Measurements from ENCODE around the gene TBCB. TPM values are rescaled to one million over a fixed set of nuclear protein-coding genes. Genes with fewer than 3 reads are reported as not detected.

The TBCB gene
- total and polyA plus RNA-seq, 9 donors, result 94.3 to 175 (median 144) TPM

DNA sequence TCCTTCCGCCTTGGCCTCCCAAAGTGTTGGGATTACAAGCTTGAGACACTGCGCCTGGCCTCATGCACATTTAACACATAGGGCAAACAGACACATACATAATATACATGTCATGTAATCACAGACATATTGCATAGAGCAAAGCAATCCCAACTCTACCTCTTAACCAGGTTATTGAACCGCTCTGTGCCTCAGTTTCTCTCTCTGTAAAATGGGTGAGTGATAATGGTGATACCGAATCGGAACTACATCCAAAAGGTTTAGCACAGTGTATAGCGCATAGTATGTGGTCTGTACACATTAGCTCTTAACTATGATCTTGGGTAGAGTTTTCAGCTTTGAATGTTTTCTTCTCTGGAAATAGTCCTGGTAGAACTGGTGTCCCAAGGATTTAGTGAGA is 29.4 kb downstream of the TBCB start:
- no peak overlapping the region for H3K4me3 ChIP-seq
- H3K4me1 ChIP-seq (ENCODE audit: insufficient read depth), result peaks cover 6% of the 10 kb centered on the region
- intact Hi-C loops (cut with DNase I), result no loop called here
- no peak for DNase-seq
- no peak overlapping the region for H3K27ac ChIP-seq
- no peaks in the 10 kb centered on the region for H3K36me3 ChIP-seq
- no peaks in the 10 kb centered on the region for H3K27me3 ChIP-seq
- 94 to 98% (median 97%) methylated on average over 6 of the region's 6 CpGs for WGBS, 3 donors
- H3K9me3 ChIP-seq, result no peaks in the 10 kb centered on the region
- TF ChIP-seq POLR2A (IDR thresholded peaks at IDR 0.05) (no peak), EP300 (IDR thresholded peaks at IDR 0.05) (no peak)
- TF ChIP-seq, protein P1, sequence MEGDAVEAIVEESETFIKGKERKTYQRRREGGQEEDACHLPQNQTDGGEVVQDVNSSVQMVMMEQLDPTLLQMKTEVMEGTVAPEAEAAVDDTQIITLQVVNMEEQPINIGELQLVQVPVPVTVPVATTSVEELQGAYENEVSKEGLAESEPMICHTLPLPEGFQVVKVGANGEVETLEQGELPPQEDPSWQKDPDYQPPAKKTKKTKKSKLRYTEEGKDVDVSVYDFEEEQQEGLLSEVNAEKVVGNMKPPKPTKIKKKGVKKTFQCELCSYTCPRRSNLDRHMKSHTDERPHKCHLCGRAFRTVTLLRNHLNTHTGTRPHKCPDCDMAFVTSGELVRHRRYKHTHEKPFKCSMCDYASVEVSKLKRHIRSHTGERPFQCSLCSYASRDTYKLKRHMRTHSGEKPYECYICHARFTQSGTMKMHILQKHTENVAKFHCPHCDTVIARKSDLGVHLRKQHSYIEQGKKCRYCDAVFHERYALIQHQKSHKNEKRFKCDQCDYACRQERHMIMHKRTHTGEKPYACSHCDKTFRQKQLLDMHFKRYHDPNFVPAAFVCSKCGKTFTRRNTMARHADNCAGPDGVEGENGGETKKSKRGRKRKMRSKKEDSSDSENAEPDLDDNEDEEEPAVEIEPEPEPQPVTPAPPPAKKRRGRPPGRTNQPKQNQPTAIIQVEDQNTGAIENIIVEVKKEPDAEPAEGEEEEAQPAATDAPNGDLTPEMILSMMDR (IDR thresholded peaks at IDR 0.05), result no peak

DNA sequence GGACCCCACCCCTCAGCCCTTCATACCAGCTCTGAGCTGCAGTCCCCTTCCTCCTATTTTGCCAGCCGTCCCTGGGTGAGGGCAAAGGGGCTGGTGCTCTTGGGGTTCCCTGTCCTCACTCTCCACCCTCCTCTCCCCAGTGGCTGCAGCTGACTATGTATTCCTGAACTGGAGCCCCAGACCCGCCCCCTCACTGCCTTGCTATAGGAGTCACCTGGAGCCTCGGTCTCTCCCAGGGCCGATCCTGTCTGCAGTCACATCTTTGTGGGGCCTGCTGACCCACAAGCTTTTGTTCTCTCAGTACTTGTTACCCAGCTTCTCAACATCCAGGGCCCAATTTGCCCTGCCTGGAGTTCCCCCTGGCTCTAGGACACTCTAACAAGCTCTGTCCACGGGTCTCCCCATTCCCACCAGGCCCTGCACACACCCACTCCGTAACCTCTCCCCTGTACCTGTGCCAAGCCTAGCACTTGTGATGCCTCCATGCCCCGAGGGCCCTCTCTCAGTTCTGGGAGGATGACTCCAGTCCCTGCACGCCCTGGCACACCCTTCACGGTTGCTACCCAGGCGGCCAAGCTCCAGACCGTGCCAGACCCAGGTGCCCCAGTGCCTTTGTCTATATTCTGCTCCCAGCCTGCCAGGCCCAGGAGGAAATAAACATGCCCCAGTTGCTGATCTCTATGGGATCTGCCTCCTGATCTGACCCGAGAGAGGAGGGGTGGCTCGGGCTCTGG is 34.6 kb downstream of the TBCB start:
- no peak overlapping the region for H3K4me3 ChIP-seq
- H3K4me1 ChIP-seq (ENCODE audit: insufficient read depth), result peaks cover 4% of the 10 kb centered on the region
- H3K27me3 ChIP-seq, result no peaks in the 10 kb centered on the region
- no peak overlapping the region for H3K27ac ChIP-seq
- intact Hi-C loops (cut with DNase I), result no loop called here
- H3K36me3 ChIP-seq, result no peaks in the 10 kb centered on the region
- WGBS, 3 donors, result 75 to 81% (median 75%) methylated on average over 13 of the region's 13 CpGs
- no peak for DNase-seq
- H3K9me3 ChIP-seq, result no peaks in the 10 kb centered on the region
- TF ChIP-seq EP300 (IDR thresholded peaks at IDR 0.05) (no peak), POLR2A (IDR thresholded peaks at IDR 0.05) (no peak)
- TF ChIP-seq, protein P1 (IDR thresholded peaks at IDR 0.05), result no peak

DNA sequence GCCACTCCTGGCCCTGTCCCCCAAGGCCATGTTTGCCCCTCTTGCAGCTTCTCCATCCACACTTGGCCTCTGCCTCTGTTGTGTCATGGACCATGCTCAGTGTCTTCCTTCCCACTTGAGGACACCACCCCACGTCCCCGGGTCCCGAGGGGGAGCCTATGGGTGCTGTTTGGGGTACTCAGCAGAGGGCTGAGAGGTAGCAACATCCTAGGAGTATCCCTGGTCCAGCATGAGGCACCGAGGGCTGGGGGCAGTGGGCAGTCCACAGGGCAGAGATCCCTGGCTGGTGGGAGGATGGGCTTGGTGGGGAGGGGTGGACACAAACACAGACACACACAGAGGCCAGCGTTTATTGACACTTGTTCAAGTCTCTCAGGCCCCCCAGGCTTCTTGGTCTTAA is 35.3 kb downstream of the TBCB start:
- H3K4me3 ChIP-seq, result no peak overlapping the region
- no peaks in the 10 kb centered on the region for H3K36me3 ChIP-seq
- H3K9me3 ChIP-seq, result no peaks in the 10 kb centered on the region
- H3K27me3 ChIP-seq, result no peaks in the 10 kb centered on the region
- TF ChIP-seq EP300 (IDR thresholded peaks at IDR 0.05) (no peak), POLR2A (IDR thresholded peaks at IDR 0.05) (no peak)
- TF ChIP-seq, protein P1 (IDR thresholded peaks at IDR 0.05), result no peak
- peak in 2 of 5 donors; percentile 31 to 43 for DNase-seq
- intact Hi-C loops (cut with DNase I), result no loop called here
- WGBS, 3 donors, result 54 to 67% (median 62%) methylated on average over 5 of the region's 5 CpGs
- peak overlapping the region; percentile 79 to 93 for H3K27ac ChIP-seq
- H3K4me1 ChIP-seq (ENCODE audit: insufficient read depth), result peaks cover 4% of the 10 kb centered on the region

DNA sequence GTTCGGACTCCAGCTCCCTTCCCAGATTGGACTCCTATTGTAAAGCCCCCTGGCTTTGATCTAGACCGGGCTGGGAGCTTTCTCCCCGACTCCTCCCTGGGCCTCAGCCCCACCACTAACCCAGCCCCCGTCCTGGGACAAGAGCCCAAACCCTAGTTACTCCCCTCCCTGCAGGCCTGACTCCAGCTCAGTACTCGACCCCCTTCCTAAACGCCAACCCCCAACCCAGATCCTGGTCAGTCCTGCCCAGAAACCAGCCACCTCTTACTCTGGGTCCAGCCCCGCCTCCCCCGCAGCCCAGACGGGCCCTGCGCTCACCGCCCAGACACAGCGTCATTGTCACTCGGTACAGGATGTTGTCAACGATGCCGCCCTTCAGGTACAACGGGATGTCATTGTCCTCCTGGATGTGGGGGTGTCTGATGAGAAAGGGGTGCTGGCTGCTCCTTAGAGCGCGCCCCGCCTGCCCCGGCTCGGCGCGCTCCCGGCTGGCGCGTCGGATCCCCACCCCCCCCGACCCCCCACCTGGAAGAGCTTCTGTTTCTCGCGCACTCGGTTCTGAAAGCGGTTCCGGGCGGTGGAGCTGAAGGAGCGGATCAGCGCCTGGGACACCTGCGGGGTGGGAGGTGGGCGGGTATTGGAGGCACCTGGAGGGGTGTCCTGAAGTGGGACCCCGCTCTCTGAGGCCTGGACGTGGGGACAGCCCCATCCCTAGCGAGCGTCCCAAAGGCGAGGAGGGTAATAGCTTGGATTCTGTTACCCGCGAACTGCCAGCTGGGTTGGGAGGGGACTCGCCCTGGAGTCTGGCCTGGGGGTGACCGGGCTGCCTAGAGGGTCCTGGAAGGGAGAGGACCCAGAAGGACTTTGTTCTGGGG is 36.1 kb downstream of the TBCB start:
- WGBS, 3 donors, result 9 to 12% (median 11%) methylated on average over 46 to 47 of the region's 47 CpGs
- DNase-seq, result peak; percentile 55 to 70 (median 68)
- intact Hi-C loops (cut with DNase I), result no loop called here
- H3K27ac ChIP-seq, result peak overlapping the region; percentile 79 to 93
- no peak for TF ChIP-seq EP300 (IDR thresholded peaks at IDR 0.05)
- TF ChIP-seq, protein P1 (IDR thresholded peaks at IDR 0.05), result no peak
- no peak for TF ChIP-seq POLR2A (IDR thresholded peaks at IDR 0.05)
- no peaks in the 10 kb centered on the region for H3K27me3 ChIP-seq
- peaks cover 4% of the 10 kb centered on the region for H3K4me1 ChIP-seq (ENCODE audit: insufficient read depth)
- peak overlapping the region; percentile 58 for H3K4me3 ChIP-seq
- H3K9me3 ChIP-seq, result no peaks in the 10 kb centered on the region
- no peaks in the 10 kb centered on the region for H3K36me3 ChIP-seq

All from ovary (tissue), 9 donors.